Mesothelial cell of epicardium (in vitro differentiated cells): ENCODE results near the gene PDGFB. TPM values are rescaled to one million over a fixed set of nuclear protein-coding genes. Genes with fewer than 3 reads are reported as not detected.

Source experiments
- DNase-seq, 2 experiments: peaks; one replicate each; pipeline ENCODE4 v3.0.0; 2021; ENCODE audit warnings: low spot score in 2 of 2; ENCODE audit not compliant: unreplicated experiment in 2 of 2
- H3K27ac Mint-ChIP-seq: 2 replicates; pipeline ENCODE4 v1.8.0; 2021; ENCODE audit warnings: mixed read lengths
- H3K27me3 Mint-ChIP-seq: 2 replicates; pipeline ENCODE4 v1.8.0; 2021; ENCODE audit warnings: low read depth, mixed read lengths
- H3K36me3 Mint-ChIP-seq: 2 replicates; pipeline ENCODE4 v1.8.0; 2021; ENCODE audit warnings: mixed read lengths
- H3K4me1 Mint-ChIP-seq: 2 replicates; pipeline ENCODE4 v1.8.0; 2021; ENCODE audit warnings: mixed read lengths
- H3K4me3 Mint-ChIP-seq: 2 replicates; pipeline ENCODE4 v1.8.0; 2021; ENCODE audit warnings: mild to moderate bottlenecking, moderate library complexity, mixed read lengths
- H3K9me3 Mint-ChIP-seq: 2 replicates; pipeline ENCODE4 v1.8.0; 2021; ENCODE audit warnings: mixed read lengths
- total RNA-seq: library from RNA; stranded (reverse); gene quantifications from 3 replicates; pipeline ENCODE4 v1.2.1, GENCODE V29; 2021
- TF ChIP-seq, protein P1 (sequence below): fragments of 200-600 bp; sonication (generic); IDR thresholded peaks from one replicate; pipeline ENCODE4 v1.5.0; 2021; ENCODE audit warnings: antibody characterized with exemption; ENCODE audit not compliant: unreplicated experiment

PDGFB gene
- total RNA-seq, 1 donor from 2014 or later: 14.7 TPM

DNA sequence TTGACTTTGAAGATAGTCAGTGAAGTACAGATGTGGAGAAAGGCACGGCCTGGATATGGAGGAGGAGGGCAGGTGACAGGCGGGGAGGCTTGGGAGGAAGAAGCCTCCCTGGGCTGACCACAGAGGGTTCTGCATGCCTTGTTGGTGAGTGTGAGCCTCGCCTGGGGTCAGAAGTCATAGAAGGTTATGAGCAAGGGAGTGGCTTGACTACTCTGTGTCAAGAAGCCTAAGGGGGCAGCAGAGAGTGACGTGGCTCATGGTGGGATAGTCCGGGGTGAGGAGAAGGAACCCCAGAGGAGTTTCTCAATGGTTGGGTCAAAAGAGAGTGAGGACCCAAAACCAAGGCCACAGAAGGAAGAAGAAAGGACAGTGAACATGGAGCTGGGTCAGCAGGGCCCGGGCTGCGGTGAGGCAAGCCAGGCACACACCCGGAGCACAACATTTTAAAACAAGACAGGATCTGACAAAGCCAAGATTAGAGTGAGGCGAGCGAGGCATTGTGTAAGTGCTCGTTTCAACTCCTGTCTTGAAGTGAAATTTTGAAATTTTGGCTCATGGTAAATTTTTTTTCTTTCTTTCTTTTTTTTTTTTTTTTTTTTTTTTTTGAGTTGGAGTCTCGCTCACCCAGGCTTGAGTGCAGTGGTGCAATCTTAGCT, 31.9 kb downstream of the PDGFB start:
- Mint-ChIP-seq H3K27me3 (no peaks in the 10 kb centered on the region), H3K36me3 (no peaks in the 10 kb centered on the region), H3K27ac (peak overlapping the region; percentile 63), H3K4me1 (peaks cover 17% of the 10 kb centered on the region), H3K4me3 (no peak overlapping the region), H3K9me3 (peaks cover 2% of the 10 kb centered on the region)
- no peak for DNase-seq
- TF ChIP-seq, protein P1, sequence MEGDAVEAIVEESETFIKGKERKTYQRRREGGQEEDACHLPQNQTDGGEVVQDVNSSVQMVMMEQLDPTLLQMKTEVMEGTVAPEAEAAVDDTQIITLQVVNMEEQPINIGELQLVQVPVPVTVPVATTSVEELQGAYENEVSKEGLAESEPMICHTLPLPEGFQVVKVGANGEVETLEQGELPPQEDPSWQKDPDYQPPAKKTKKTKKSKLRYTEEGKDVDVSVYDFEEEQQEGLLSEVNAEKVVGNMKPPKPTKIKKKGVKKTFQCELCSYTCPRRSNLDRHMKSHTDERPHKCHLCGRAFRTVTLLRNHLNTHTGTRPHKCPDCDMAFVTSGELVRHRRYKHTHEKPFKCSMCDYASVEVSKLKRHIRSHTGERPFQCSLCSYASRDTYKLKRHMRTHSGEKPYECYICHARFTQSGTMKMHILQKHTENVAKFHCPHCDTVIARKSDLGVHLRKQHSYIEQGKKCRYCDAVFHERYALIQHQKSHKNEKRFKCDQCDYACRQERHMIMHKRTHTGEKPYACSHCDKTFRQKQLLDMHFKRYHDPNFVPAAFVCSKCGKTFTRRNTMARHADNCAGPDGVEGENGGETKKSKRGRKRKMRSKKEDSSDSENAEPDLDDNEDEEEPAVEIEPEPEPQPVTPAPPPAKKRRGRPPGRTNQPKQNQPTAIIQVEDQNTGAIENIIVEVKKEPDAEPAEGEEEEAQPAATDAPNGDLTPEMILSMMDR: no peak

DNA sequence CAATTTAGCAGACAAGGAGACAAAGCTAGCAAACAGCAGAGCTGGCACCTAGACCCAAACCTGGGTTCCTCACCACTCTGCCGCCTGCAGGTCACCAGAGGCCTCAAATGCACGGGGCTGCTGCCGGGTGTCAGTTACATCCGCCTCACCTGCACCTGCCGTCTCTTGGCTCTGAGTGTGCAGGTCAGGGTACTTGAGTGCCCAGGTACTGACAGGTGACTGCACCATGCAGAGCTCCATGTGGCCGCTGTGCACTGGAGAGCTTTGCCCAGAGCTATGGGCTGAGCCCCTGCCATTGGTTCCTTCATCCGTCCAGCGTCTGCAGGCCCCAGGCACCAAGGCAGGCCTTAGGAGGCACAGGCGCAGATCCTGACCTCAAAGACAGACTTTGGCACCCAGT, 35.0 kb downstream of the PDGFB start:
- H3K27me3 Mint-ChIP-seq: no peaks in the 10 kb centered on the region
- H3K4me1 Mint-ChIP-seq: peaks cover 16% of the 10 kb centered on the region
- no peak for DNase-seq
- H3K4me3 Mint-ChIP-seq: no peak overlapping the region
- TF ChIP-seq, protein P1: no peak
- H3K36me3 Mint-ChIP-seq: no peaks in the 10 kb centered on the region
- H3K9me3 Mint-ChIP-seq: no peaks in the 10 kb centered on the region
- no peak overlapping the region for H3K27ac Mint-ChIP-seq

DNA sequence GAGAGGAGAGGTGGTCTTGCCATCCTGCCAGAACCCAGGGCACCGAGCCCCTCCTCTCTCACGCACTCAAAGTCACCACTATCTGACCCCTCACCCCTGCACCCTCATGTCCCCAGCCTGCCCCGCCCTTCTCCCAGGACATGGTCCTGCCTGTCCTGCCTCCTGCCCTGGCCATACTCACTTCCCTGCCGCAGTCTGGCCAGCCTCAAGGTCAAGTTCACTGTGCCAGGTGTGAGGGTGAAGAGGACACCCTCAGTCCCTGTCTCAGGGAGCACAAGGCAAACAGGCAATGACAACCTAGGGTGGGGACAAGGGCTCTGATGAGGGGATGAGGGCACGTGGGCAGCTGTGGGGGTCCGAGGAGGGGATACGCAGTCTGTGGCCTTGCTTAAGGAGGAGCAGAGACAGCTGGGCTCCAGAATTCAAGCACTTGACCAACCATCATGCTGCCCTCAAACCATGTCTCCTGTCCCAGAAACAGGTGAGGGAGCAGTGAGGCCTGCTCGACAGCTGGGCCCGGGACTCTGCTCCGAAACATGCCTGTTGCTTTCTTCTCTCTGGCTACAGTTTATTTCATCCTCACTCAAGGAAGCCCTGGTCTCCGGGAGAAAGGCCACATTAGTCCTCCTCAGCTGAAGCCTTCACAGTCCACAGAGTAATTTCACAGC, 36.6 kb downstream of the PDGFB start:
- H3K36me3 Mint-ChIP-seq: no peaks in the 10 kb centered on the region
- H3K9me3 Mint-ChIP-seq: no peaks in the 10 kb centered on the region
- no peak overlapping the region for H3K4me3 Mint-ChIP-seq
- no peaks in the 10 kb centered on the region for H3K27me3 Mint-ChIP-seq
- no peak overlapping the region for H3K27ac Mint-ChIP-seq
- TF ChIP-seq, protein P1: no peak
- H3K4me1 Mint-ChIP-seq: peaks cover 6% of the 10 kb centered on the region
- no peak for DNase-seq

DNA sequence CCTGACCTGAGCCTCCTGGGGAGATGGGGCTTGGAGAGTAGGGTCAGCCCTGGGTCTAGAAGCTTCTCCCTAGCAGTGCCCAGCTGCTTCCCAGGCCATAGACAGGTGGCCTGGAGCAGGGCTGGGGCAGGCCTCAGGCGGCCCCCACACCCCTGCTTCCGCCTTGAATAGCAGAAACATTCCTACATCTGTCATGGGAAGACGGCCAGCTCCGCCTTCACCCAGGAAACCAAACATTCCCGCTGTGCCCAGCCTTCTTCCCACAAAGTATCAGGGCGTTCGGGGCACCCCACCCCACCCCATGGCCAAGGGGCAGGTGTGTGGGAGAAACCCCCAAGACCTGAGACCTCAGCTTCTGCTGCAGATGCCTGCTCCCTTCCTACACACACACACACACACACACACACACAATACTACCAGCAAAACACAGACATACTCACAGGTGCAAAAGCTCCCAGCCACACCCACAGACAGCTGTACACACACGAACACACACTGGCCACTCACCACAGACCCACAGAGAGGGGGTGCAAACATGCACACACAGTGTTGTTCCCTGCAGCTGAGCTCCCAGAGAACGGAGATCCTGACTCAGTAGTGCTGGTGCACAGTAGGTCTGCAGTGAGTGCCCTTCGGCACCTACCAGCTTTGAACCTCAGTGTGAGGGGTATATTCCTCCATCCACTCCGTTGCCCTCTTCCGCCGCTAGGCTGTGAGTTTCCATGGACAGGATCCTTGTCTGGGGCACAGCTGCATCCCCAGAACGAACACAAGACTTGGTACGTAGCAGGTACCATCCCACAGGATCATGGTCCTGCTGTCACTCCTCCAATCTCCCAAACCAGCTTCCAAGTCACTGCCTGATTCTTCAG, 37.4 kb downstream of the PDGFB start:
- TF ChIP-seq, protein P1: no peak
- Mint-ChIP-seq H3K9me3 (no peaks in the 10 kb centered on the region), H3K4me3 (no peak overlapping the region), H3K36me3 (no peaks in the 10 kb centered on the region), H3K27me3 (no peaks in the 10 kb centered on the region), H3K4me1 (no peaks in the 10 kb centered on the region), H3K27ac (no peak overlapping the region)
- DNase-seq: no peak

DNA sequence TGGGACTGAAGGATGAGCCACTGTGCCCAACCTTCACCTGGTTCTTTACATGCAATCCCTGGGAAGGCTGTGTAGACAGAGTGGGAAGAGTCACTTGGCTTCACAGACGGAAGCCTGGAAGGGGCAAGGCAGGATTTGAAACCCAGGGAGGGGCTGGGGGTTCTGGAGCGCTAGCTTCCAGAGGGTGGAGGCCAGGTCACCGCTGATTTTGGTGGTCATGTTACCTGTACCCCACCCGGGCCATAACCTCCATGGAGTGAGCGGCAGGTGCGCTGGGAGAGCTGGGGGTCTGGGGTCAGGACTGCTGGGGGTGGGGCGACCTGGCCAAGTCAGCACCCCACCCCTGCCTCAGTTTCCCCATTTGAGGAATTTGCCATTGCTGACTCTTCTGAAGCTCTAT, 38.3 kb downstream of the PDGFB start:
- no peak for DNase-seq
- H3K27me3 Mint-ChIP-seq: no peaks in the 10 kb centered on the region

More for the DNA sequence above, 38.3 kb downstream of the PDGFB start:
- TF ChIP-seq, protein P1: no peak
- Mint-ChIP-seq H3K4me1 (no peaks in the 10 kb centered on the region), H3K4me3 (no peak overlapping the region), H3K9me3 (no peaks in the 10 kb centered on the region), H3K36me3 (no peaks in the 10 kb centered on the region), H3K27ac (no peak overlapping the region)
